Measurements from ENCODE around the gene MPPED2.

The MPPED2 gene

DNA sequence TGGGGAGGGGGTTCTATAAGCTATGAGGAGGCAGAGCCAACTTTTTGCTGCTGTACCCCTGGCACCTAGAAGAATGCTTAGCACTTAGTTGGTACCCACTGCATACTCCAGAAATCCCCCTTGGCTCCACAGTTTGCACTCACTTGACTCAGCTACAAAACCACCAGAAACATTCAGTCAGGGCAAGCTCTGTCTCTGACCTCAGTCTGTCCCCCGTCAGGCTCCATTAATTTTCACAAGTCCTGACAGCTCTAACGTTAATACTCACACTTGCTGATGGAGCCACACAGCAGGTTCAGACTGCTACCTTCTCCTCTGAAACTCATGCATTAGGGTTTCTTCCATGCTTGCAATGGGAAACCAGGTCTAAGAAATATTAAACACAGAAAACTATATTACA, 81.7 kb downstream of the MPPED2 start:
- FAIRE-seq (no peak), DNase-seq (ENCODE audit: insufficient read length, low spot score) (no peak)
- TF ChIP-seq, protein P1, sequence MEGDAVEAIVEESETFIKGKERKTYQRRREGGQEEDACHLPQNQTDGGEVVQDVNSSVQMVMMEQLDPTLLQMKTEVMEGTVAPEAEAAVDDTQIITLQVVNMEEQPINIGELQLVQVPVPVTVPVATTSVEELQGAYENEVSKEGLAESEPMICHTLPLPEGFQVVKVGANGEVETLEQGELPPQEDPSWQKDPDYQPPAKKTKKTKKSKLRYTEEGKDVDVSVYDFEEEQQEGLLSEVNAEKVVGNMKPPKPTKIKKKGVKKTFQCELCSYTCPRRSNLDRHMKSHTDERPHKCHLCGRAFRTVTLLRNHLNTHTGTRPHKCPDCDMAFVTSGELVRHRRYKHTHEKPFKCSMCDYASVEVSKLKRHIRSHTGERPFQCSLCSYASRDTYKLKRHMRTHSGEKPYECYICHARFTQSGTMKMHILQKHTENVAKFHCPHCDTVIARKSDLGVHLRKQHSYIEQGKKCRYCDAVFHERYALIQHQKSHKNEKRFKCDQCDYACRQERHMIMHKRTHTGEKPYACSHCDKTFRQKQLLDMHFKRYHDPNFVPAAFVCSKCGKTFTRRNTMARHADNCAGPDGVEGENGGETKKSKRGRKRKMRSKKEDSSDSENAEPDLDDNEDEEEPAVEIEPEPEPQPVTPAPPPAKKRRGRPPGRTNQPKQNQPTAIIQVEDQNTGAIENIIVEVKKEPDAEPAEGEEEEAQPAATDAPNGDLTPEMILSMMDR (IDR thresholded peaks at IDR 0.05; ENCODE audit: insufficient read depth, missing control alignments): no peak

DNA sequence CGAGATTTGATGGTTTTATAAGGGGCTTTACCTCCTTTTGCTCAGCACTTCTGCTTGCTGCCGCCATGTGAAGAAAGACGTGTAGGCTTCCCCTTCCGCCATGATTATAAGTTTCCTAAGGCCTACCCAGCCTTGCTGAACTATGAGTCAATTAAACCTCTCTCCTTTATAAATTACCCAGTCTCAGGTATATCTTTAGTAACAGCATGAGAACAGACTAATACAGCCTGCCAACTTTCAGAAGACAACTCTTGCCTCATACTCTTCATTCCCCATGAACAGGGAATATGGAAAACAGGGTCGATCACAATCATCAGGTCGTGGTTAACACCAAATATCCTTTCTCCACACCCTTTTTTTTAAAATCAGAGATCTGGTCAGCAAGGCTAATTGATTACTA, 83.0 kb downstream of the MPPED2 start:
- DNase-seq (ENCODE audit: insufficient read length, low spot score): no peak
- no peak for FAIRE-seq
- TF ChIP-seq, protein P1 (IDR thresholded peaks at IDR 0.05; ENCODE audit: insufficient read depth, missing control alignments): no peak

DNA sequence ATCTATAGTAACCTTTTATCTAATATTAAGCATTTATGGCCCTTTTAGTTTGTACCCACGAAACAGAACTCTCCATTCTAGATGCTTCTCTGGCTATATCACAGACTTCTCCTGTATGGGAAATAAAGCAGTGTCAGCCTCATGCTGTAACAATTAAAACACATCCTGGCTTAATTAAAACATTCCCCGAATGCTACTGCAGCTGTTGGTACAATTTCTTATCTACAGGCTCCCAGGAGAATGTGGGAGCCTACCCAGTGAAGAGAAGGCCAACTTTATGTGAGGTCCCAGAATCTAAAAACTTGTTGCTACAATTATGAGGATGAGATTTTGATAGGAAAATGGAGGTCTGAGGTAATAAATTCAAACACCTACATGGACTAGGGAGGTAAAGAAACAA, 83.8 kb downstream of the MPPED2 start:
- no peak for FAIRE-seq
- TF ChIP-seq, protein P1 (IDR thresholded peaks at IDR 0.05; ENCODE audit: insufficient read depth, missing control alignments): no peak
- DNase-seq (ENCODE audit: insufficient read length, low spot score): no peak

DNA sequence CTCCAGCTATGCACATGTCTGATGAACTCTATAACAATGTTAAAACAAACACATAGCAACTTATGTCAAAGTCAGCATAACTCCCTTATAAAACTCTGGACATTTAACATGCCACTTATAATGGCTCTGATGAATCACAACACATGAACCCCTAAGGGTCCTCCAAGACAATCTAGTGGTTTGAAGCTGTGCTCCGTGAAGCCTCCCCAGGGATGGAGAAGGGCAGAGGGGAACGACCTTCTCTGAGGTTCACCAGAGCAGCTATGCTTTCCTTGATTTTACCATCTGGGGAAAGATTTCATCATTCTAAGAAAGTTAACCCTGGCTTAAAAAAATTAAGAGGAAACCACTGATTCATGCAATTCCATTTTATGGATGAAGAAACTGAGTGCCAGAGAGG, 84.4 kb downstream of the MPPED2 start:
- FAIRE-seq: no peak
- DNase-seq (ENCODE audit: insufficient read length, low spot score): no peak
- TF ChIP-seq, protein P1 (IDR thresholded peaks at IDR 0.05; ENCODE audit: insufficient read depth, missing control alignments): no peak

DNA sequence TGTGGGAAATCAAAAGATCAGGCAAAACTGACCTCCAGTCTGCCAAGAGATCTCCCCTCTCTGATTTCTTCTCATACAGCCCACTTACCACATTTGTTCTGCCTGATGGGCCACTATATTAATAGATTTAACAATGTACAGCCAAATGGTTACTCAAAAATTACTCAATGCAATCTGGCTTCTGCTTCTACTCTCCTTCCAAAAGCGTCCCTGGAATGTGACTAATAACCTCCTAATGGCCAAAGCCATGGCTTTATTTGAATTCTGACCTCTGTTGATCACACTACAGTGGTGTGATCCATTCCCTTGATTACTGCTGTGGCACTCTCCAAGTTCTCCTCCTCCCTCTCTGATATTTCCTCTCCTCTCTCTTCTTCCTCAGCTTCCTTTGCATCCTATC, 86.2 kb downstream of the MPPED2 start:
- TF ChIP-seq, protein P1 (IDR thresholded peaks at IDR 0.05; ENCODE audit: insufficient read depth, missing control alignments): no peak
- DNase-seq (ENCODE audit: insufficient read length, low spot score) (no peak), FAIRE-seq (no peak)

DNA sequence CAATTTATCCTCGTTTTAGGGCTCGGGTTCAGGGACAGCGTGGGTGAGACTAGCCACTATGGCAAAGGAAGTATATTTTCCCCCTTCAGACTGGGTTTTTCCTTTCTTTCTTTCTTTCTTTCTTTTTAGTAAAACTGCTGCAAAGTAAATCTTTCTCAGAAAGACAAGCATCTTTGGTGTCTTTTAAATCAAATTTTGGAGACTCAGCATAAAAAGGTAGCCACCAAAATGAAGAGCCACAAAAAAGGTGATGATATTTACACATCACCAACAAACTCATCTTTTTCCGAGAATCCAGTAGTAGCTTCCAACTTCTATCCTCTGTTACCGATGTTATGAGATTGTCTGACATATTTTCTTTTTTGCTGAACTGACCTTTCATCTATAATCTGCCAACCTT, 88.6 kb downstream of the MPPED2 start:
- TF ChIP-seq, protein P1 (IDR thresholded peaks at IDR 0.05; ENCODE audit: insufficient read depth, missing control alignments): no peak
- FAIRE-seq (no peak), DNase-seq (ENCODE audit: insufficient read length, low spot score) (no peak)

DNA sequence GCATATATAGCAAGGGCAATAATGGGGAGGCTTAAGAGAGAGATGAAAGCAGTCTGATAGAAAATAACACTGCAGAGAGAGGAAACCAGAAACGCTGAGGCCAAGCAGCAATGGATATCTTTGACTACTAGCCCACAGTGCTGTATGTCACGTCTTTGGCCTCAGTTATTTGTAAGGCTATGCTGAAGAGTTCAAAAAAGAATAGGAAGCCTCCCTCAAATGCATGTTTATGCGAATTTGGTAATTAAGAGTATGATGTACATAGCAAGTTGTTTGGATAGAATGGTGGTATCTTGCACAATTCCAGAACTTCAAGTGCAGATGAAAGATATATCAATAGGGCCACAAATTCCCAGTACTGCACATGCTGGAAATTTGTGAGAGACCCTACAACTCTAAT, 89.2 kb downstream of the MPPED2 start:
- FAIRE-seq (no peak), DNase-seq (ENCODE audit: insufficient read length, low spot score) (no peak)
- TF ChIP-seq, protein P1 (IDR thresholded peaks at IDR 0.05; ENCODE audit: insufficient read depth, missing control alignments): no peak
